Islet of Langerhans (tissue), 1 donor: Measurements from ENCODE around the gene STEAP1.
"Not testable (repeated sequence)": the region's sequence is repeated elsewhere in the genome, so short reads cannot be mapped to it uniquely, and the experiment has no call there.

Experiments
- FAIRE-seq: peaks from one replicate; lab custom pipeline; 2011; peaks lifted over from hg19 to GRCh38; lab: Jason Lieb, UNC

Gene STEAP1

DNA sequence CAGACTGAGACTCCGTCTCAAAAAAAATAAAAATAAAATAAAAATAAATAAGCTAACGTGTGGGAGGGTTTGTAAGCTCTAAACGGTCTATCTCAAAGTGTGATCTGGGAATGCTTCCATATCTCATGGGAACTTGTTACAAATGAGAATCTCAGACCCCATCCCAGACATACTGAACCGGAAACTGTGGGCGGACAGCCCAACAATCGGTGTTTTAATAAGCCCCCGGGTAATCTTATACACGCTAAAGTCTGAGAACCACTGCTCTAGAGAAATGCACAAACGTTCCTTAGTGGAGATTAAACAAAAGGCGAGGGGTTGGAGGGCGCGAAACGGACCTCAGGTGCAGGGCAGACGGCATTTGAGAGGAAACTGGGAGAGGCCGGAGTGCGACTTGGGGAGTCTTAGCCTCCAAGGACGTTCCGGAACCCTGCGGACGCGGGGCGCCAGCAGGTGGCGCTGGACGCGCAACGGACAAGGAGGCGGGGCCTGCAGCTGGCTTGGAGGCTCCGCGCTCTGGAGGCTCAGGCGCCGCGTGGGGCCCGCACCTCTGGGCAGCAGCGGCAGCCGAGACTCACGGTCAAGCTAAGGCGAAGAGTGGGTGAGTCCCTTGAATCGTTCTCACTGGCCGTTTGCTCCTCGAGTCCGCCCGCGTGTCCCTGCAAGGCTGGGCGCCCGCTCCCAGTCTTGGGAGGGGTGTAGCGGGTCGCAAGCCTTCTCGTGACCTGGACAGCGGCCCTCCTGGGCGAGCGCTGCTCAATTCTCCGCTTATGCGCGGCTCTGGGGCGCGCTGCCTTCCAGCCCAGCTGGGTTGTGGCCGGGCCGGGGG is at the start of gene STEAP1:
Gene STEAP1, plus strand, starts transcription at position 527 of the 829 bp plus-strand sequence. CDS start 5,320 bp downstream, outside the sequence.
- FAIRE-seq: not testable (repeated sequence)

DNA sequence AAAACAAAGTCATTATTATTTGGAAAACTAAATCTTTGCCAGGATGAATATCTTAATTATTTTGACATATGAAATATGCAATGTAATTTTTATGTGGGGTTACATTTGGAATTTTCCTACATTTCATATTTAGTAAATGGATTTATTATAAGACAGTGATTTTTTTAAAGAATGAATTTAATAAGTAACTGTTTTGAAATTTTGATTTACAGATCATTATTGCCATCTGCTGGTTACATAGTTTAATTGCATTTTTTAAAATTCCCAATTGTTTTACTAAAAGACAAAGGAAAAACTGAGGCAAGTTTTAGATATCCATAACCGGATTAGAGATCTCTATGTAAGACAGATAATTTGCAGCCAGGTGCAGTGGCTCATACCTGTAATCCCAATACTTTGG is 39.3 kb upstream of the STEAP1 start:
- FAIRE-seq: not testable (repeated sequence)

DNA sequence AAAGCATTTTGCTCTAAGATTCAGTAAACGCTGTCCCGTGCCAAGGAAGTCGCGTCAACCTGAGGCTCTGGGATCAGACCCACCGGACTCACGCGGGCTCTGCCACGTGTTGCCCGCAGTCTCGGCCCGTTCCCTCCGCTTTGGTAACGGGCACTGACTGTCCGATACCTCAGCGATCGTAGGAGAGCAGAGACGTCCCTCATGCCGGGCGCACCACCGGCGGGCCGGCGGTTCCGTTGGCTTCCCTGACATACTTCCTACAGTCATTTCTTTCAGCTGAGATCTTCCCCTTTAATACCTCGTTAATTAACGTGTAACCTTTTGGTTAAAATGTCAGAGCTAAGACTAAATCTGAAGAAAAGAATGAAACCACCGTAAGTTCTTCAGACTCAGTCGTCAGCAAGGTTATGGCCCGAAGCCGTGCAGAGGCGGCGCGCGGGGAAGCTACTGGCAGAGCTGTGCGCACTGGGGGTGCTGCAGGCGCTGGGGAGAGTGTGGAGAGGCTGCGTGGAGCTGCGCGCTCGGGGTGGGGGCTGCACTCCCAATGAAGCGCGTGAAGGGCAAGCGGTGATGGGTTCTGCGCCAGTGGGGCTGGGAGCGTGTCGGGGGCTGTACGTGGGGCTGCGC is 35.6 kb upstream of the STEAP1 start:
- FAIRE-seq: not testable (repeated sequence)

DNA sequence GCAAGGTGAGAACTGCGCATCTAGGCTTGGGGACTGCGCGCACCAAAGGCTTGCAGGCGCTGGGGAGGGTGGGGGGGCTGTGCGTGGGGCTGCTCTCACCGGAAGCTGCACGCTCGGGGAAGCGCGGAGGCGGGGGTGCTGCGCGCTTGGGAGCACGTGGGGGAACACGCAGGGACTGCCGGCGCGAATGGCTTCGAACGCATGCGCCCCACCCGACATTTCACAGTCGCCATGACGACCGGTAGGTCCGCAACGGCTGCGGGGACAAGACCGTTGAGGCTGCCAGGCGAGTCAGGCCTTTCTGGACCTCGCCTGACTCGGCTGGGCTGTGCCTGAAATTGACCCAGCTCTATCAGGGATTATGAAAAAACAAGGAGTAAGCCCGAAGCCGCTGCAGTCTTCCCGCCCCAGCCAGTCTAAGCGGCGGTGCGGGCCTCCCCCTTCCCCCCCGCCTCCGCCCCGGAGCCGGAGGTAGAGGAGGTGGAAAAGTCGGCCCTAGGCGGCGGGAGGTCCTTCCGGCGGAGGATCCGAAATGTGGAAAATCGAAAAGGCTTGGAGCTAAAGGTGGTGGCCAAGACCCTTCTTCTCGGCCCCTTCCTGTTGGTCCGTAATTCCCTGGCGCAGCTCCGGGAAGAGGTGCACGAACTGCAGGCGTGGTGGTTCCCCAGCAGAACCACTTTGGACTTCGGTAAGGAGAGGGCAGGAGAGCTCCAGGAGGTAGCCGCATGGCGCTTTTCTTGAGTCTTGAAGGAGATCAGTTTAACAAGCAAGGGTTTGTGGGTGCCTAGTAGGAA is 34.9 kb upstream of the STEAP1 start:
- no peak for FAIRE-seq

DNA sequence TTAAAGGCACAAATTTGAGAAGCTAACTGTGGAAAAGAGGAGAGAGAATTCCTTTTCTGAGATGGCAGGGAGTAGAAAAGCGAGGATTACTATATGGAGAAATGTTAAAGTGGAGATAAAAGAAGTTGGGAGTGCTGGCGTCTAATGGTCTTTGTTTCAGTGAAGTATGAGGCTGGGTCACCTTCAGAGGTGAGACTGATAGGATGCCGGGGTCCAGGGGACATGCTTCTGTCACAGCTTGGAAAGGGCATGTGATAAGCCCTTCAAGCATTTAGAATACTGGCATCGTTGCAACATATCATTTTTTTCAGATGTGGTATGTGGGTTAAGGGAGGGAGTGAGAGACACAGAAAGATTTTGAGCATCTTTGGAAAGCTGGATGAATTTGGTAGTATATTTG is 34.1 kb upstream of the STEAP1 start:
- not testable (repeated sequence) for FAIRE-seq

DNA sequence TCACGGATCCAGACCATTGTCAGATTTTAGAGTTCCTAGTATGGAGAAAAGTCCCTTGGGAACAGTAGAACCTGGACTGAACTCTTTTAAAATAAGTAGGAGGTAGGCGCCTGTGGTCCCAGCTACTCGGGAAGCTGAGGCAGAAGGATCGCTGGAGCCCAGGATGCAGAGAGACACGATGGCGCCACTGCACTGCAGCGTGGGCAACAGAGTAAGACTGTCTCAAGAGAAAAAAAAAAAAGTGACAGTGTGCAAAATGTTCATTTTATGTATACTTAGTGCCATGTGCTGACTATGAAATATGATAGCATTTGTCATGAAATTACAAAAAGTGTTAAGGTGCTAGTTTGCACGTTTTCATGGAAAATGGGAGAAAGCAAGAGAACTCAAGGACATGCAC is 22.5 kb upstream of the STEAP1 start:
- not testable (repeated sequence) for FAIRE-seq

DNA sequence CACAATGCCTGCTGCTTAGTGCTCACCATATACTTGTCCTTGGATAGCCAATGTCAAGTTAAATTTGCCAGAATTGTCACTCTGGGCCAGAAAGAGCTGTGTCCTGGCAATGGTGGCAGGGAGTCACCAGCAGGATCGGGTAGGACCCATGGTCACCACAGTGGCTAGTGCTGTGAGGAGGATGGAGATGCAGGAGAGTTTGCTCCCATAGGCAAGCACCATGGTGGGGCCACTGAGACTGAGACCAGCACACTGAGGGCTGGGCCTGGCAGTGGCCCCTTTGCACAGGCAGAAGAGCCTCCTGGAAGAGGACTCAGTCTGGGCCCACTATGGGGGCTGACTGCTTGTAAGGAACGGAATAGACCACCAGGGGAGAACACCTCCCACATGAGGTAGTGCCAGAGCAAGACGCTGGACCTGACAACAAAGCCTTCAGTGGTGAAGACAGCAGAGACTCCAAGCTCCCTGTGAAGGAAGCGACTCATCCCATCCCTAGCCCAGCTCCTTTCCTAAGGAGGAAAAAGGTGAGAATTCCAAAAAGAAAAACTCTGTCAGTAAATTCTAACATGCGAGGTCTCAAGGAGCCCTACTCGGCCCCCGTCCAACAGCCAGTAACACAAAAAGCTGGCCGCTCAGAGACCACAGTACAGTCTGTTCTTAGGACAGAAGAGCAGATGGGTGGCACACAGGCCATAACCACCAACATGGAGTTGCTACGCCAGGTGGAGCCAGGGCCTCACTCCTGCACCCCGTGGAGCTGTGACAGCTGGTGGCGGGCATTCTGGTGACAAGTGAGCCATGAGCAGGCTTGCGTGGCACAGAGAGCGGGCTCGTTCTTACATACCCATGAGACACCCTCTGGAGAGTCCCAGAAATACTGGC is 6.9 kb upstream of the STEAP1 start:
- FAIRE-seq: not testable (repeated sequence)

DNA sequence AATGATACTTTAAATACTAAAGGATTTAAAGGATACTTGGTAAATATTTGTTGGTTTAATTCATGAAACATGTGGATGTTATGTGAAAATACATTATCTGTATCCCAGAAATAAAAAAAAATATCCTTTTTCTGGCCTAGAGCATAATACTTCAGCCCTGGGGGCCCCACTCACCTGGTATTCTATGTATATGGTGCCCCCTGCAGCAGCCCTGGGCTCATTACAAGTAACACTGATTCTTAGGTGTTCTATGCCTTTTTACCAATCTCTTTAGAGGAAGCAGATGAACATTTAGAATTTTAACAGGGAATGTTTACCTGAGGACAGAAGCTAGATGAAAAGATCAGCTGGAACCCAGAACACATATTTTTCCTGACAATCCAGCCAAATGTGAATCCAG is 4.8 kb upstream of the STEAP1 start:
- FAIRE-seq: not testable (repeated sequence)

DNA sequence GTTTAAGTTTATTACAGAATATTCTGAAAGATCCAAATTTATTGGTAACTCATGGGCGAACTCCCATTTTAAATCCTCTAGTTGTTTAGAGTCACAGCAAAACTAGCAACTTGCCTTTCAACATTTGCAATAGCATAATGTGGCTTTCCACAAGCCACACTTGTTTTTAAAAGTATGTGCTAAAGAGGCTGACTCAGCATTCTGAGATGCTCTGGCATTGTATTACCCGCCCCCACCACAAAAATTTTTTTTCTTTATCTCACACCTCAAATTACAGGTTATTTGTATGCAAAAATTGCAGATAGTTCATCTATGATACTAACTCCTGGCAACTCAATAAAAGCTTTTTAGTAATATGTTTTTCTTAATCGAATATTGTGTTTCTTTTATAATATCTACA is 2.4 kb upstream of the STEAP1 start:
- not testable (repeated sequence) for FAIRE-seq

DNA sequence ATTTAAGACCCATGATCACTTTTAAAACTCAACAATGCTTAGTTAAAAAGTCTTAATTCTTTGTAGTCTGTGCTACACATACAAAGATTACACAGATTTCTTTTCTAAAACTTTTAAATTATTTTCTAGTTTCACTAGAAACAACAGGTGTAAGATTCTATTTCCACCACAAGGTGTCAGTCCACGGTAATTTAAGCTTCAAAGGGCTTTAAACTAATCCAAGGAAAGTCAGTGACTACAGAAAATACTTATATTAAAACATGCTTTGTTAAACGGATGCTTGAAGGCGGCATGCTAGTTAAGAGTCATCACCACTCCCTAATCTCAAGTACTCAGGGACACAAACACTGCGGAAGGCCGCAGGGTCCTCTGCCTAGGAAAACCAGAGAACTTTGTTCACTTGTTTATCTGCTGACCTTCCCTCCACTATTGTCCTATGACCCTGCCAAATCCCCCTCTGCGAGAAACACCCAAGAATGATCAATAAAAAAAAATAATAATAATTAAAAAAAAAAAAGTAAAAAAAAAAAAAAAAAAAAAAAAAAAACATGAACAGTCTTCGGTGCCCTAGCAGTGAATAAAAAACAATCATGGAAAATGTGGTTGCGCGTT is 1.5 kb upstream of the STEAP1 start:
- FAIRE-seq: not testable (repeated sequence)

DNA sequence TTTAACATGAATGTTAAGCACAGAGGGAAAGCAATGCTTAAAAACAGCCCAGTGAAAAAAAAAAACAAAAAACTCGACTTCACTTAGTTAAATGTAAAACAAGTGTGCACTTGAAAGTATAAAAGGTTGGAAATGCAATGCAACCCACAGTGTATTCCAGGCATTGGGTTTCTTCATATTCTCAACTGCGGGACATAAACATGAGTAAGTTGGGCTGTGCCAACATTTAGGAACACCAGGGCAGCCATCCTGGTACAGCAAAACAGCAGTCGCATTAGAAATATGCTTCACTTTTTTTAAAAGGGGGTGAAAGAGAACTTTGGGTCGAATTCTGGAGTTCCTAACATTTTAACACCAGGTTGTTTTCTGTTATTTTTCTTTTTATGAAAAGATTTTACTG is 937 bp downstream of the STEAP1 start:
- no peak for FAIRE-seq

DNA sequence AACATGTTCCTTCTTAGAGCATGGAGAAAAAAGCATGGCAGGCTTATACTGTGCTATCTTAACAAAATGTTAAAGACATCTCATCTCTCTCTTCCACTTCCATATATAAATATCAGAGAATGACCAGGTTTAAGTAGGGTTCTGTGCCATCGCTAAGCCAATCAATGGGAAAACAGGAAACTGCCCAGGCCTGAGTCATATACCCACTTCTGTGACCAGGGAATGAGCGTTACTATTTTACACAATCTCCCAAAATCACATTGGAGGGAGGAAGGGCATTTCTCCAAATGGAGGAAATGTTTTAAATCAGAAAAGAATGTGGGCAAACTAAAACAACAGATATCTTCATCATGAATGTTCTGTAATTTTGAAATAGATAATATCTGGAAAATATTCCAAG is 3.1 kb downstream of the STEAP1 start:
- not testable (repeated sequence) for FAIRE-seq

DNA sequence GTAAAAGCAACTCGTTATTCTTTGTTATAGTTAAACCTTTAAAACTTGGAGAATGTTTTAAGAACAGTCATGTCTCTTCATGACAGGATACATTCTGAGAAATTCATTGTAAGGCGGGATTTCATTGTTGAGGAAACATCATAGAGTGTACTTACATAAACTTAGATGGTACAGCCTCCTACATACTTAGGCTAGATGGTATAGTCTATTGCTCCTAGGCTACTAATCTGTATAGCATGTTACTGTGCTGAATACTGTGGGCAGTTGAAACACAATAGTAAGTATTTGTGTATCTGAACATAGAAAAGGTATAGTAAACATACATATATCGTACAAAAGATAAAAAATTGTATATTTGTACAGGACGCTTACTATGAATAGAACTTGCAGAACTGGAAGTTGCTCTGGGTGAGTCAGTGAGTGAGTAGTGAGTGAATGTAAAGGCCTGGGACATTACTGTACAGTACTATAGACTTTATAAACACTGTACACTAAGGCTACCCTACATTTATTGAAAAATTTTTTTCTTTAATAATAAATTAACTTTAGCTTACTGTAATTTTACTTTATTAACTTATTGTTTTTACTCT is 3.6 kb downstream of the STEAP1 start:
- FAIRE-seq: not testable (repeated sequence)

DNA sequence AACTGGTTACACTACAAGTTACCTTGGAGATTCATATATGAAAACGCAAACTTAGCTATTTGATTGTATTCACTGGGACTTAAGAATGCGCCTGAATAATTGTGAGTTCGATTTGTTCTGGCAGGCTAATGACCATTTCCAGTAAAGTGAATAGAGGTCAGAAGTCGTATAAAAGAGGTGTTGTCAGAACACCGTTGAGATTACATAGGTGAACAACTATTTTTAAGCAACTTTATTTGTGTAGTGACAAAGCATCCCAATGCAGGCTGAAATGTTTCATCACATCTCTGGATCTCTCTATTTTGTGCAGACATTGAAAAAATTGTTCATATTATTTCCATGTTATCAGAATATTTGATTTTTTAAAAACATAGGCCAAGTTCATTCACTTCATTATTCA is 9.3 kb downstream of the STEAP1 start:
- FAIRE-seq: no peak

DNA sequence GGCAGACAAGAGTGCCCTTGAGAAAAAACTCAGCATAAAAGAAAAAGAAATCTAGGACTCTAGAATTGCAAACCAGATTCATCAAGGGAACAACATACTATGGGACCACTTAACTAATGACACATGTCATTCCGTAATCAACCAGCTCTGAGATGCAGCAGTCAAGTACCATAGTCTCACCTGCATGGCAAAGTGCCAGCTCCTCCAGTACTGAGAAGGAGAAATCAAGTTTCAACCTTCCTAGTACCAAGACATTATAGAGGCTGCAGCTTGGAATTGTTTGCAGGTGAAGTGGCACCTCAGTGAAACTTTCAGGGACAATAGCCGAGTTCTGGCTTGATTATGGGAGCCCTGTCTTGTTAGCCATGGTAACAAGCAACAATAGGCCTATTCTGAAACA is 11.5 kb downstream of the STEAP1 start:
- FAIRE-seq: no peak

DNA sequence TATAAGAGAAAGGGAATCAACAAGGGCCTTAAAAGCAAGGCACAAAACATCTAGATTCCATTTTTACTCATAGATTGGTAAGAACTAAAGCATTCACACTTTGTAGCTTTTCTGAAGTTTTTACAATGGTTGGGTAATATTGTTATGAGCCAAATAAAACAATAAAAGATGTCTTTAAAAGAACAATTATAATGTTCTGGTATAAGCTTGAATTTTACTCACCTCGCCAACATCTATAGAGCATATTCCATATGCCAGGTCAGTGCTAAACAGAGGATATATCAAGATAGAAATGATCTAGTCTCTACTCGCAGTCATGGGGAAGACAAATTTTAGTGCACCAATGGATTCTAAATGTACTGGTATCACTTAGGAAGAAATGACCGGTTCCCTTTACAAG is 11.9 kb downstream of the STEAP1 start:
- FAIRE-seq: no peak

DNA sequence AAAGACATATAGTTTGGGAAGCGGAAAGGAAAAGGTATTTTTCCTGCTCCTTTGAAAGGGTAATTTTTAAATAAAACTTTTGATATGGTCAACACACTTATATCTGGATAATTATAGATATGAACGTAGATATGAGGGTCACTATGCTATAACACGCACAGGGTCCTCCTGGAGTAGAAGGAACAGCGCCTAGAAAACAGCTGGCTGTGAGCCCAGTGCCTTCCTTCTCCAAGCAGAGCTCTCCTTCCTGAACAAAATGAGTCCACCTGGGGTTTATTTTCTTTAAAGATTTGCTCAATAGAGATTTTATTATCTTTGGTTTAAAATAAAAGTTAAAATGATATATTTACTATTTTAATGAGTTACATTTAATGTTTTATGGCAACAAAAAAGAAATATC is 13.1 kb downstream of the STEAP1 start:
- no peak for FAIRE-seq

DNA sequence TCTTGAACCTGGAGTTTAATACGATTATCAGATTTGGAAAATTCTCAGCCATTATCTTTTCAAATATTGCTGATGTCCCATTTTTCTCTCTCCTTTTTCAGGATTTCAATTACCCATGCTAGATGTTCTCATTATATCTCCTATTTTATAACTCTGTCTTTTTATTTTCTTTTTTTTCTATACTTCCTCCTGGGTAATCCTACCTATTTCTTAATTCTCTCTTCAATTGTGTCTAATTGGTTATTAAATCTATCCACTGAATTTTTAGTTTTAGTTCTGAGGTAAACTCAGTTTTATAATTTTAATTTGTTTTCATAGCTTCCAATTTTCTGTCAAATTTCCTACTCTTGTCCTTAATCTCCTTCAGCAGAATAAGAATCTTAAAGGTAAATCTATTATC is 15.6 kb downstream of the STEAP1 start:
- FAIRE-seq: no peak

DNA sequence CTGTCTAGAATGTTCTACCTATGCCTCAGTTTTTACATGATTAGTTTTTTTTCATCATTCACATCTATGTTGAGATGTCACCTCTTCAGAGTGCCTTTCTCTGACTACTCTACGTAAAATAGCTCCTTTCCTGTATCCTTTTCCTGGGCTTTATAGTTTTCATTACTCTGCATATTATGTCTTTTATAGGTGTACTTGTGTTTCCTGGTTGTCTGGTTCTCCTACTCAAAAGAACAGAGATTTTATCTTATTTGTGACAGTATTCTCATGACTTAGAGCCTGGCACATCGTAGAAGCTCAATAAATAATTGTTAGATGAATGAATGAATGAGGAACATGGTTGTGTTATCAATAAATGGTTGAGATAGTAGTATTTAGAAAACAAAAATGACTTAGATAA is 17.9 kb downstream of the STEAP1 start:
- FAIRE-seq: no peak

DNA sequence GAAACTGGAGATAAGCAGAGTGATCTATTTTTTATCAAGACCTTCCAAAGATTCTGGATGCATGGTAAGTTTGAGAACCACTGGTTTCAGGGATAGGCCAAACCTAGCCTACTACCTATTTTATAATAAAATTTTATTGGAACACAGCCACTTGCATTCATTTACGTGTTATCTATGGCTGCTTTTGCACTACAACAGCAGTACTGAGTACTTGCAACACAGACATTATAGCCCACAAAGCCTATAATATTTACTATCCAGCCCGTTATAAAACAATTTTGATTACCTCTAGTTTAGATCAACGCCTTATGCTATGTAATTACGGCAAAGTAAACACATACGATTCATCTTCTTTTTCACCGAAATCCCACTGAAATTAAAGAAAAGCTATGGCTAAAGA is 18.4 kb downstream of the STEAP1 start:
- no peak for FAIRE-seq
